ENCODE data around the gene MINDY2. TPM values are rescaled to one million over a fixed set of nuclear protein-coding genes. Genes with fewer than 3 reads are reported as not detected.

Gene MINDY2
- total and polyA plus RNA-seq, 2 experiments from 2014 or later, result 36.3 to 47.9 TPM

- Histone ChIP-seq H3K27me3 (ENCODE audit: insufficient read depth) (no peaks in the 10 kb centered on the region), H3K4me3 (no peak overlapping the region), H3K36me3 (ENCODE audit: insufficient read depth) (no peaks in the 10 kb centered on the region; the same call in 1 of the 2 replicates), H3K9me2 (ENCODE audit: insufficient read depth) (no peaks in the 10 kb centered on the region), H3K27ac (ENCODE audit: low read depth) (0 out of 2 replicates have a peak overlapping the region, but pooled peaks have one; percentile 11), H3F3A (replicated peaks; ENCODE audit: low read depth) (no peaks in the 10 kb centered on the region), H2AFZ (no peak overlapping the region), H3K4me1 (ENCODE audit: insufficient read depth) (no peaks in the 10 kb centered on the region), H3K79me2 (replicated peaks; ENCODE audit: insufficient read depth) (peaks cover 12% of the 10 kb centered on the region), H3K4me2 (no peak overlapping the region), H4K20me1 (replicated peaks; ENCODE audit: insufficient read depth) (peaks cover 3% of the 10 kb centered on the region; the same call in 1 of the 2 replicates)
- Mint-ChIP-seq H3K9me3 (no peaks in the 10 kb centered on the region), H3K27ac (peak overlapping the region; percentile 25), H3K4me1 (peaks cover 6% of the 10 kb centered on the region; the same call in 2 of the 3 replicates), H3K4me3 (no peak overlapping the region), H3K36me3 (ENCODE audit: low read depth) (peaks cover 14% of the 10 kb centered on the region; the same call in 1 of the 3 replicates), H3K27me3 (ENCODE audit: insufficient read depth, low read depth, poor library complexity) (peaks cover 6% of the 10 kb centered on the region)
- TF ChIP-seq EZH2phosphoT487 (IDR thresholded peaks at IDR 0.05; ENCODE audit: unreplicated experiment), result no peak
- no peak for TF ChIP-seq ZNF331 (CRISPR knock-in tag; IDR thresholded peaks at IDR 0.05; ENCODE audit: low read depth)
- no peak for TF ChIP-seq REST (IDR thresholded peaks at IDR 0.05; ENCODE audit: unreplicated experiment)
- no peak for TF ChIP-seq JUNB (IDR thresholded peaks at IDR 0.05; ENCODE audit: unreplicated experiment)
- TF ChIP-seq CREB1 (CRISPR knock-in tag; IDR thresholded peaks at IDR 0.05; ENCODE audit: low read depth), result no peak
- TF ChIP-seq, protein P1, sequence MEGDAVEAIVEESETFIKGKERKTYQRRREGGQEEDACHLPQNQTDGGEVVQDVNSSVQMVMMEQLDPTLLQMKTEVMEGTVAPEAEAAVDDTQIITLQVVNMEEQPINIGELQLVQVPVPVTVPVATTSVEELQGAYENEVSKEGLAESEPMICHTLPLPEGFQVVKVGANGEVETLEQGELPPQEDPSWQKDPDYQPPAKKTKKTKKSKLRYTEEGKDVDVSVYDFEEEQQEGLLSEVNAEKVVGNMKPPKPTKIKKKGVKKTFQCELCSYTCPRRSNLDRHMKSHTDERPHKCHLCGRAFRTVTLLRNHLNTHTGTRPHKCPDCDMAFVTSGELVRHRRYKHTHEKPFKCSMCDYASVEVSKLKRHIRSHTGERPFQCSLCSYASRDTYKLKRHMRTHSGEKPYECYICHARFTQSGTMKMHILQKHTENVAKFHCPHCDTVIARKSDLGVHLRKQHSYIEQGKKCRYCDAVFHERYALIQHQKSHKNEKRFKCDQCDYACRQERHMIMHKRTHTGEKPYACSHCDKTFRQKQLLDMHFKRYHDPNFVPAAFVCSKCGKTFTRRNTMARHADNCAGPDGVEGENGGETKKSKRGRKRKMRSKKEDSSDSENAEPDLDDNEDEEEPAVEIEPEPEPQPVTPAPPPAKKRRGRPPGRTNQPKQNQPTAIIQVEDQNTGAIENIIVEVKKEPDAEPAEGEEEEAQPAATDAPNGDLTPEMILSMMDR (conservative IDR thresholded peaks at IDR 0.05; ENCODE audit: low read depth in 2 of 2), result no peak
- no peak for TF ChIP-seq ETS1 (IDR thresholded peaks at IDR 0.05)
- TF ChIP-seq EZH2 (IDR thresholded peaks at IDR 0.05; ENCODE audit: low read depth, unreplicated experiment), result no peak
- no peak for TF ChIP-seq STAT1 (IDR thresholded peaks at IDR 0.05; ENCODE audit: unreplicated experiment)
- TF ChIP-seq POLR2AphosphoS5 (IDR thresholded peaks at IDR 0.05; ENCODE audit: low read depth), result no peak
- TF ChIP-seq NANOG (IDR thresholded peaks at IDR 0.05; ENCODE audit: borderline replicate concordance), result no peak
- no peak for TF ChIP-seq ZNF114 (CRISPR knock-in tag; IDR thresholded peaks at IDR 0.05)
- TF ChIP-seq ZNF462 (CRISPR knock-in tag; IDR thresholded peaks at IDR 0.05), result no peak
- peak; percentile 16 for DNase-seq (ENCODE audit: low spot score)
- ATAC-seq, result no peak
These were observed 22.8 kb downstream of the MINDY2 start for GRCh38 chr15:58793862-58794261.
